Transverse colon (tissue), 3 donors: ENCODE results near the gene CBLB.

Experiments
- CTCF ChIP-seq, 5 experiments: fragments of 200-600 bp in 3 of 5; fragments of 450-650 bp in 2 of 5; sonication (generic) in 3 of 5; IDR thresholded peaks; 1 replicate in 2 of 5; 2 replicates in 3 of 5; pipeline ENCODE4 v1.5.1; 2016 to 2017; ENCODE audit warnings: antibody characterized with exemption in 5 of 5, inconsistent platforms in 3 of 5, mild to moderate bottlenecking in 2 of 5, moderate library complexity in 1 of 5
- POLR2A ChIP-seq: fragments of 450-650 bp; IDR thresholded peaks from one replicate; pipeline ENCODE4 v1.6.1; 2016; ENCODE audit warnings: antibody characterized with exemption, mild to moderate bottlenecking, moderate library complexity

DNA sequence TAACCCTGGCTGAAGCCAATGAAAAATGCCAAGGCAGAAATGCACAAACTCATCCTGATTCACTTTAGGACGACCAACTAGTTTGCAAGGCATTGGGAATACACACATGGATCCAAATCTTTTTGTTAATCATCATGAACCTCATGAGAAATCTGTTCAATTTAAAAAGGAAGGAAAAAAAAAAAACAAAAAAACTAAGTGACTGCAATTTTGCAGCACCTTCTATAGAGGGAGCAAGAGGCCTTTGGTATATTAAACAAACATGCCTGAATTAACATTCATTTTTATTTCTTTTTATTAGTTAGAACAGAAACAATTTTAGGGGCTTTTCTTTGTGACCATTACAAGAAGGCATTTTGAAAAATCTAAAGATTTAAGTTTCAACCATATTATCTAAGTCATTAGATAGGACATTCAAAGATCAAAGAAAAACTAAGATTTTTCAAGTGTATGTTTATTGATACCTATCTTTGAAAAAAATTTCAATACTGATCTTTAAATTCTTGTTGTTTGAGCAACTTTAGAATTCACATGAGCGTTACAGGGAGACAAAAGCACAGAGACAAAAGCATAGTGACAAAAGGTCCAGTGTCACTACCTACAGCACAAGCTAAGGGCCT lies 182.4 kb downstream of the CBLB start:
- TF ChIP-seq POLR2A, result no peak
- TF ChIP-seq CTCF (IDR thresholded peaks at IDR 0.05), result peak; percentile 55 to 82 (median 69)
